GM18526 (cell line): ENCODE results near the gene CFAP299.

Experiments used
- POLR2A ChIP-seq: IDR thresholded peaks from 3 replicates; pipeline ENCODE4 v1.6.1; 2011; ENCODE audit not compliant: insufficient read length; ENCODE audit errors: extremely low read depth

CFAP299 gene

DNA sequence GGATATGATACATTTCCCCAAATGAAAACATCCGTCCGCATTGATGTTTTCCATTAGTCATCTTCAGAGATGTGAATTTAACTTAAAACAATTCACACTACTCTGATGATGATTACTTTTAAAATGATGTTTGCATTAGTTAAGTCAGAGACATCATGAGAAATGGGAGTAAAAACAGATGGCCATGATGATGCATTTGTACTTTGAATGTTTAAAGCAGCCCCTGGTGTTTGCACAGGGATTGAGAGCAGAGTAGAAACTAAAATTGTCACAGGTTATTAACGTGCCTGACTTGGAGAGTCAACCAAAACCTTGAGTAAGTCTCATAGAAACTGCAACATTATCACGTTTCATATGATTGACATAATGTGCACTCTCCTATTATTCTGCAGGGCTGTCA, 117.2 kb downstream of the CFAP299 start:
- TF ChIP-seq POLR2A, result no peak

DNA sequence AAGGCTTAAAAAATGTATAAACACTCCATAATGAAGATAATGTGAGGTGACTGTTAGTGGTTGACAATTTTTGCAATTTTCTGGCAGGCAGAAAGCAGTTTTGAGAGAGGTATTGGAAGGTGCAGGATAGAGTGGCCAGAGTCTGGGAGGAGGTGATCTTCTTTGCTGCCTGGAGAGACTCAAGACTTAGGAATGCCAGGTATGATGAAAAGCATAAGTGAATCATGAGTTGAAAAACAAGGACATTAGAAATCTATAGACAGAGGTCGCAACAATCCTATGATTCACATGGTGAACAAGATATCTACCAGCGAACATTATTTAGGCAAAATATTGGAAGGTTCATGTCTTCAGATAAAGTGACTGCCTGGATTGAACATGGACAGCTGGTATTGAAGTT, 118.5 kb downstream of the CFAP299 start:
- TF ChIP-seq POLR2A, result no peak

DNA sequence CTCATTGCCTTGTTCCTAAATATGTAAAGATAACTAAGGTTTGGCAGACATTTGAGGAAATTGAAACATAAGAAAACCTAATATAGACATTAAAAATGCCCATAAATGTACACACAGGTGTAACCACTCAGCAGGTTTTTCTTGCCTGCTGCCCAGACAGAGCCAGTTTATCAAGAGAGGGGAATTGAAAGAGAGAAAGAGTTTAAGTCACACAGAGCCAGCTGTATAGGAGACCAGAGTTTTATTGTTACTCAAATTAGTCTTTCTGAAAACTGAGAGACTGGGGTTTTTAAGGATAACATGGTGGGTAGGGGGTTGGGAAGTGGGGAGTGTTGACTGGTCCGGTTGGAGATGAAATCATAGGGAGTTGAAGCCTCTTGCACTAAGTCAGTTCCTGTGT, 119.0 kb downstream of the CFAP299 start:
- TF ChIP-seq POLR2A, result no peak

- TF ChIP-seq POLR2A, result no peak
These were observed 124.5 kb downstream of the CFAP299 start for GRCh38 chr4:80459918-80460473.

DNA sequence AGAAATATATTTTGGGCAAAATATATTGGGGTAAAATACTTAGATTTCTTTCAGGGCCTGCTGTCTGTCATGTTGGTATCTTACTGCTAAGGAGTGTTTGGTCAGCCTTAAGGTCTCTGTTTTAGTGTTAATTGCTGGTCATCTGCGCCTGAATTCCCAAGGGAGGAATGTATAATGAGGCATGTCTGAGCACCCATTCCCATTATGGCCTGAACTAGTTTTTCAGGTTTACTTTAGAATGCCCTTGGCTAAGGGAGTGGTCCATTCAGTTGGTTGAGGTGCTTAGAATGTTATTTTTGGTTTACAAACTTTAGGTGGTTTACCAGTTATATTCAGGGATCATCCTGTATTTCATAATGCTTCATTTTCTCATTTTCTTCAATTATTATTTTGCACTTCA, 125.9 kb downstream of the CFAP299 start:
- no peak for TF ChIP-seq POLR2A

GRCh38 chr4:80462621-80463091, 127.1 kb downstream of the CFAP299 start:
- TF ChIP-seq POLR2A, result no peak

- no peak for TF ChIP-seq POLR2A
These were observed 128.0 kb downstream of the CFAP299 start for GRCh38 chr4:80463509-80463908.

GRCh38 chr4:80465238-80465637, 129.7 kb downstream of the CFAP299 start:
- no peak for TF ChIP-seq POLR2A

DNA sequence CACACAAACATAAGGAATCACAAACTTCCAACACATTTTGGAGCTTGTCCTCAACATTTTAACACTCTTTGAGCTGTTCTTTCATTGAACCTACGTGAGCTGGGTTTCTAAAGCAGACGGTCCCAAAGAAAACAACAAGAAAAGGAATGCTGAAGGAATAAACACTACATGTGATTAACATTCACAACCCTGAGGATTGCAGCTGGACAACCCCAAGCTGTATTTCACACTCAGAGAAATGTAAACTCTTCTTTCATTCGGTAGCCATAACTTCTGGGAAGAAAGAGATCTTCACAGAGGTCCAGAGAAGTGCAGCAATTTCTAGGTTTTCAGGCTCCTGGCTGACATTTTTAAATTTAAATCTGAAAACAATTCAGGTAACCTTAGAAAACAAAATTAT, 130.2 kb downstream of the CFAP299 start:
- TF ChIP-seq POLR2A, result no peak

GRCh38 chr4:80466618-80467017, 131.1 kb downstream of the CFAP299 start:
- TF ChIP-seq POLR2A, result no peak

GRCh38 chr4:80471756-80472155, 136.2 kb downstream of the CFAP299 start:
- no peak for TF ChIP-seq POLR2A

- no peak for TF ChIP-seq POLR2A
These were observed 139.7 kb downstream of the CFAP299 start for GRCh38 chr4:80475236-80475635.

DNA sequence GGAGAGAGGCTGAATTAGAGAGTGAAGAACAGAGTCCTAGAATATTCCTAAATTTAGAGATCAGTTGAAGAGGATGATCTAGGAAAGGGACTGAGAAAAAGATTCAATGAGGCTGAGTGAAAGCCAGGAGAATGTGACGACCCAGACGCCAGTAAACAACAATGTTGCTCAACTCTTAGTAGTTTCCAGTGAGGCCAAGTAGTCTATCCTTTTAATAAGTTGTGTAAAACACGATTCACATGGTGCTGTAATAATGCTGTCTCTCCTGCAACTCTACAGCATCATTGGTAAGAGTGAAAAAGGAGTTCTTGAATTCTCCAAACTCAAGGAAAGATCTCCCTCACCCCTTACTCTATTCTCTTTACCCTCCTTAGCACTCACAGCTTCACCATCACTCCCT, 140.3 kb downstream of the CFAP299 start:
- TF ChIP-seq POLR2A, result no peak

DNA sequence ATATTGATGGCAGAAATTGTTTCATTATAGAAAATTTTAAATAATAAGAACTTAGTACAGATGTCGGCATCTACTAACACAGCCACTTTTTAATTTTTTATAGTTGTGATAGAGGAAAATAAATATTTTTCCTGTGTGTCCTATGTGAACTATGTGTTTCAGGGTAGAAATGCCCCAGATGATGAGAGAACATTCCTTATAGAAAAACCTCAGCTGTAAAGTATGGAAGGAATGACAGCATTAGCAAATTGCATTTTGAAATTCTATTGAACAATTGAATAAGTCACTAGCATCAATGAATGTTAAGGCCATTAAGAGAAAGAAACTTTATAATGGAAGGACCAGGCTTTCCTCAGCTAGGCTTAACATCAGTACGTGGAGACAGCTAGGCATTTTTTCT, 149.2 kb downstream of the CFAP299 start:
- TF ChIP-seq POLR2A, result no peak

DNA sequence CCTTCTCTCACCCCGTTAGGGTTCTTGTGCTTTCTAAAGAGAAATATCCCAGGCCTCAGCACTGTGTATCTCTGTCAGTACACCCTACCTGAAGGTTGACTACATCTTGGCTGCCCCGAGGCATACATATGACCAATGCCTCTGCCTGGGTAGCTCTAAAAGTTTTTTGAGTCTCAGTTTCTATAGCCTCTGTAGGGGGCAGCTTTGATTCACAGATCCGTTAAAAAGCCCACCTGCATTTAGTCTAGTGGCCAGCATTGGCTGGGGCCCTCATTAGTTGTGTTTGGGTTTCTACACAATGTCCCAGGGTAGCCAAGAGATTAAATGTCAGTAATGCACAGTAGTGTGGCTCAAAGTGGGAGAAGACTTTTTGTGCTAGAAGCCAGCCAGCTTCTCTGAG, 151.1 kb downstream of the CFAP299 start:
- TF ChIP-seq POLR2A, result no peak

DNA sequence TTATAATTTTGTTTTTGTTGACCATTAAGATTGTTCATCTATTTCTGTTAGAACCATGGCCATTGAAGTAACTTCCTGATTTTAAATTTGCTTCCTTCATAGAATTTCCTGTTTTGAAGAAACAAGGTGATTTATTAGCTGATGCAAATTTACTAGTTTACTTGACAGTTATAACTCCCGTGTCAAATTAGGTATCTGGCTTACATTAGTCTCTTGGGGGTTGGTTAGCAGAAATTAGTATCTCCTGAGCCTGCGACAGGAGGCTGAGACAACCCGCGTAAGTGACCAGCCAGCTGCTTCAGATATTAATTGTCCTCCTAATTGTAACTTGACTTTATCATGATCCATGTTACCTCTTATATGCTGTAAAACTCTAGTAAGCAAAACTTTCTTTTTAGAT, 154.3 kb downstream of the CFAP299 start:
- no peak for TF ChIP-seq POLR2A

DNA sequence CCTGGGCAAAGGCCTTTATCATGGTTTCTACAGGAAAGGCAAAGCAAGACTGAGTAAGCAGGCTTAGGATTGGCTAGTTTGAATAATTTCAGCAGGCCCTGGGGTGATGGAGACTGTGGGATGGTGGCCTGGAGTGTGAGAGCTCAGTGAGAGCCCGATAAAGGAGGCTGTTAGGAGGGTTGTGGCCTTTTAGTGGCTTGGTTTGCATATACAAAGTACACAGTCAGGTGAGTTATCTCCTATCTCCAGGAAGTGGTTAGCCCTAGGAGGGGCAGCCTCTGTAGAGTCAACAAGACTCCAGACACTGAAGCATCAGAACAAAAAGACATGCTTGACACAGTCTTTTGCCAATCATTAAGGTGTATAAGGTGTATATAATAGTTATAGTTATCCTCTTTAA, 157.2 kb downstream of the CFAP299 start:
- no peak for TF ChIP-seq POLR2A
